K562 (cell line): ENCODE measurements around the gene PPL. TPM values are rescaled to one million over a fixed set of nuclear protein-coding genes. Genes with fewer than 3 reads are reported as not detected.

ENCODE experiments used
- ATAC-seq: fragments of 200-7000 bp; cut with Tn5 transposase; 3 replicates; pipeline ENCODE4 v1.9.1; 2020; ENCODE audit warnings: moderate library complexity
- BruUV-seq: library from RNA; stranded (reverse); fragments of 400-500 nt; replicated peaks from 2 replicates; lab custom pipeline; 2021; lab: Mats Ljungman, UMichigan
- CTCF ChIA-PET: fragments of 300-600 bp; formaldehyde crosslinking; extraction: SDS; loops from one replicate; lab custom pipeline; 2021; ENCODE audit warnings: low intra/inter-chr PET ratio; lab: Yijun Ruan, JAX
- POLR2A ChIA-PET: fragments of 300-600, 350-650 bp; sonication (Branson Sonifier 250); formaldehyde crosslinking; extraction: SDS; loops from one replicate; lab custom pipeline; 2021; ENCODE audit warnings: antibody characterized with exemption, inconsistent platforms; lab: Yijun Ruan, JAX
- DNase-seq, 4 experiments: peaks; one replicate each; pipeline versions ENCODE4 v3.0.0 to v3.0.0-alpha.2; 2011 to 2018; ENCODE audit warnings: low spot score in 3 of 4, mixed read lengths in 3 of 4; ENCODE audit errors: extremely low read depth in 1 of 4
- FAIRE-seq: peaks from 2 replicates; lab custom pipeline; 2011; peaks lifted over from hg19 to GRCh38; lab: Jason Lieb, UNC
- H2AFZ ChIP-seq: 2 replicates; pipeline ENCODE4 v1.6.0; 2011; ENCODE audit warnings: low read depth, low read length, control low read depth, inconsistent platforms
- H3K27ac ChIP-seq: fragments of 200-600 bp; 3 replicates; pipeline ENCODE4 v1.8.0; 2011; ENCODE audit warnings: low read depth, mild to moderate bottlenecking, control low read depth, inconsistent platforms, low read length, moderate library complexity, mixed read lengths; ENCODE audit errors: extremely low read depth
- H3K27me3 ChIP-seq, 2 experiments: fragments of 300-600 bp in 1 of 2; 2 replicates in 1 of 2; 3 replicates in 1 of 2; pipeline versions ENCODE4 v1.6.0 to v1.8.0; 2011; ENCODE audit warnings: inconsistent platforms in 2 of 2, low read length in 2 of 2, mild to moderate bottlenecking in 1 of 2, mixed read lengths in 1 of 2, moderate library complexity in 1 of 2; ENCODE audit not compliant: control insufficient read depth in 2 of 2, insufficient read depth in 2 of 2
- H3K36me3 ChIP-seq: fragments of 300-600 bp; 3 replicates; pipeline ENCODE4 v1.8.0; 2011; ENCODE audit warnings: mild to moderate bottlenecking, low read length, inconsistent platforms; ENCODE audit not compliant: control insufficient read depth, insufficient read depth
- H3K4me1 ChIP-seq, 2 experiments: fragments of 200-600 bp in 1 of 2; replicated peaks in 1 of 2; 2 replicates in 1 of 2; 3 replicates in 1 of 2; pipeline versions ENCODE4 v1.5.1 to v1.8.0; 2011; ENCODE audit warnings: inconsistent platforms in 2 of 2, low read length in 2 of 2, mild to moderate bottlenecking in 1 of 2, mixed read lengths in 1 of 2, moderate library complexity in 1 of 2; ENCODE audit not compliant: control insufficient read depth in 2 of 2, insufficient read depth in 2 of 2
- H3K4me2 ChIP-seq: 2 replicates; pipeline ENCODE4 v1.6.1; 2011; ENCODE audit warnings: low read length, control low read depth, inconsistent platforms, mixed read lengths; ENCODE audit not compliant: insufficient read depth
- H3K4me3 ChIP-seq: fragments of 200-600 bp; sonication (generic), shearing (Covaris generic); 2 replicates; pipeline ENCODE4 v1.5.1; 2016; ENCODE audit warnings: control low read depth, inconsistent platforms
- H3K79me2 ChIP-seq: fragments of 200-600 bp; 3 replicates; pipeline ENCODE4 v1.8.0; 2011; ENCODE audit warnings: low read length, inconsistent platforms; ENCODE audit not compliant: control insufficient read depth, insufficient read depth
- H3K9ac ChIP-seq, 2 experiments: 2 replicates each; pipeline versions ENCODE4 v1.6.0 to v1.6.1; 2011; ENCODE audit warnings: low read depth in 2 of 2, low read length in 2 of 2, control low read depth in 1 of 2, inconsistent platforms in 1 of 2, mild to moderate bottlenecking in 1 of 2, mixed read lengths in 1 of 2; ENCODE audit not compliant: insufficient read depth in 1 of 2
- H3K9me1 ChIP-seq: one replicate; pipeline ENCODE4 v1.6.0; 2011; ENCODE audit warnings: inconsistent platforms, mild to moderate bottlenecking, low read length, moderate library complexity; ENCODE audit not compliant: control insufficient read depth, insufficient read depth
- H3K9me3 ChIP-seq: replicated peaks from 2 replicates; pipeline ENCODE4 v1.5.1; 2011; ENCODE audit warnings: low read depth, low read length, inconsistent platforms; ENCODE audit not compliant: control insufficient read depth, insufficient read depth
- H4K20me1 ChIP-seq: replicated peaks from 2 replicates; pipeline ENCODE4 v1.6.1; 2011; ENCODE audit warnings: low read length, inconsistent platforms, mixed read lengths; ENCODE audit not compliant: control insufficient read depth, insufficient read depth
- HCFC1 ChIP-seq: IDR thresholded peaks from 2 replicates; pipeline ENCODE4 v1.6.1; 2012; ENCODE audit warnings: low read depth, low read length, improper control_type of control experiment
- HMGXB4 ChIP-seq: sonication (generic); formaldehyde crosslinking; IDR thresholded peaks from 2 replicates; pipeline ENCODE4 v1.8.1; 2023; ENCODE audit warnings: mild to moderate bottlenecking, missing genetic modification reagents
- MXI1 ChIP-seq: IDR thresholded peaks from 2 replicates; pipeline ENCODE4 v1.6.1; 2011; ENCODE audit warnings: low read depth, mild to moderate bottlenecking, improper control_type of control experiment, low read length
- NFE2 ChIP-seq: IDR thresholded peaks from 2 replicates; pipeline ENCODE4 v1.6.1; 2014; ENCODE audit warnings: antibody characterized with exemption, low read depth
- NONO ChIP-seq, 2 experiments: fragments of 200-400 bp in 1 of 2; fragments of 450-650 bp in 1 of 2; formaldehyde crosslinking in 1 of 2; IDR thresholded peaks; 2 replicates each; pipeline ENCODE4 v1.6.1; 2017; ENCODE audit warnings: low read depth in 2 of 2, mild to moderate bottlenecking in 2 of 2, moderate library complexity in 2 of 2, low read length in 1 of 2
- POLR2AphosphoS5 ChIP-seq: IDR thresholded peaks from 2 replicates; pipeline ENCODE4 v1.6.1; 2011; ENCODE audit warnings: mild to moderate bottlenecking, low read depth, low read length, moderate library complexity; ENCODE audit not compliant: control insufficient read depth, insufficient read depth
- SIN3A ChIP-seq, 2 experiments: fragments of 150-350 bp in 1 of 2; IDR thresholded peaks; 2 replicates each; pipeline ENCODE4 v1.6.1; 2011 to 2016; ENCODE audit warnings: borderline replicate concordance in 2 of 2, low read depth in 2 of 2, low read length in 2 of 2, mild to moderate bottlenecking in 2 of 2, moderate library complexity in 2 of 2; ENCODE audit not compliant: control insufficient read depth in 1 of 2
- TEAD4 ChIP-seq, 2 experiments: sonication (generic) in 1 of 2; formaldehyde crosslinking in 1 of 2; IDR thresholded peaks; 2 replicates each; pipeline versions ENCODE4 v1.6.1 to v1.8.0; 2012 to 2022; ENCODE audit warnings: borderline replicate concordance in 1 of 2, inconsistent platforms in 1 of 2, low read length in 1 of 2, mild to moderate bottlenecking in 1 of 2, missing genetic modification reagents in 1 of 2
- ZNF280B ChIP-seq: fragments of 250-450 bp; sonication (Bioruptor Pico); IDR thresholded peaks from 2 replicates; pipeline ENCODE4 v1.5.1; 2021; ENCODE audit warnings: mild to moderate bottlenecking
- WGBS: fragments of 100-300 bp; shearing (Covaris generic); methylation state at CpG from one replicate; pipeline ENCODE4 v1.1.6; 2016; ENCODE audit warnings: low coverage, mixed read lengths; ENCODE audit not compliant: insufficient coverage; ENCODE audit errors: missing lambda C conversion rate; 5-methylcytosine and 5-hydroxymethylcytosine counted together
- in situ Hi-C: fragments of 300-500 bp; cut with MboI; formaldehyde crosslinking; loops from 4 replicates; pipeline ENCODE4 v1.15.0; 2018; ENCODE audit warnings: inconsistent platforms, mixed read lengths
- intact Hi-C: fragments of 100-400 bp; cut with micrococcal nuclease; formaldehyde crosslinking; loops from 2 replicates; pipeline ENCODE4 v1.14.2; 2022
- polyA plus RNA-seq, 8 experiments: library from polyadenylated mRNA; depleted of rRNA in 4 of 8; stranded (reverse) in 5 of 8; unstranded in 3 of 8; fragments of >200 nt; fragmentation: Nextera tagmentation in 2 of 8; fragmentation: Illumina TruSeq in 1 of 8; extraction: Ambion mirVana in 2 of 8; extraction: Trizol in 1 of 8; gene quantifications; 2 replicates each; pipeline versions ENCODE4 v1.2.1 to v1.2.3, GENCODE V29; 2011 to 2014; ENCODE audit warnings: inconsistent platforms in 1 of 8, missing spikeins in 1 of 8
- total RNA-seq, 7 experiments: library from RNA; depleted of rRNA in 6 of 7; stranded (reverse); fragments of >200 nt in 6 of 7; fragmentation: Illumina TruSeq in 2 of 7; extraction: Trizol in 2 of 7; gene quantifications; 2 replicates each; pipeline versions ENCODE4 v1.2.1 to v1.2.3, GENCODE V29; 2011 to 2021; ENCODE audit warnings: low replicate concordance in 1 of 7

Gene PPL
- total and polyA plus RNA-seq, 9 of the 15 experiments (the other 6 are each of a cell fraction or from before 2014, with no cell fraction given): 0.01 to 0.15 (median 0.07) TPM; not detected in 3

- H3K9me3 ChIP-seq: no peaks in the 10 kb centered on the region
- H3K4me2 ChIP-seq: no peak overlapping the region
- H3K79me2 ChIP-seq: no peaks in the 10 kb centered on the region
- TF ChIP-seq TEAD4 (IDR thresholded peaks at IDR 0.05; ENCODE audit: low read length) (no peak), TEAD4 (CRISPR knock-in tag; IDR thresholded peaks at IDR 0.05; ENCODE audit: borderline replicate concordance) (no peak), NONO (IDR thresholded peaks at IDR 0.05; ENCODE audit: low read depth in 2 of 2, low read length in 1 of 2) (no peak), NFE2 (no peak), MXI1 (no peak), HCFC1 (no peak), ZNF280B (CRISPR knock-in tag) (no peak), SIN3A (IDR thresholded peaks at IDR 0.05; ENCODE audit: borderline replicate concordance in 2 of 2, control insufficient read depth in 1 of 2, low read depth in 2 of 2, low read length in 2 of 2) (no peak), POLR2AphosphoS5 (no peak), HMGXB4 (CRISPR knock-in tag) (no peak)
- CTCF ChIA-PET: no interaction called here
- 72% methylated on average over 12 of the region's 12 CpGs for WGBS
- no peak for DNase-seq
- in situ Hi-C loops (no loop called here), intact Hi-C loops (no loop called here)
- ATAC-seq: no peak
- peak overlapping the region in 1 of 2 experiments; percentile 41; a peak in 2 of 4 replicates for H3K9ac ChIP-seq
- FAIRE-seq: no peak
- peaks cover 5 to 16% of the 10 kb centered on the region in 2 experiments; a peak in 3 of 5 replicates for H3K27me3 ChIP-seq
- no TSS peak for BruUV-seq
- POLR2A ChIA-PET: interaction anchor here (1.0 kb wide), 1 partner anchor 26 kb away, joined by 3 read pairs; no protein-coding TSS in a partner anchor
- no peak overlapping the region for H3K27ac ChIP-seq
- H3K36me3 ChIP-seq: peaks cover 11% of the 10 kb centered on the region; the same call in 2 of the 3 replicates
- peaks cover 5 to 45% of the 10 kb centered on the region in 2 experiments; a peak in 4 of 5 replicates for H3K4me1 ChIP-seq
- no peak overlapping the region for H3K4me3 ChIP-seq
- H2AFZ ChIP-seq: no peak overlapping the region
- H4K20me1 ChIP-seq: peaks cover 12% of the 10 kb centered on the region
- H3K9me1 ChIP-seq: no peaks in the 10 kb centered on the region
Measured at GRCh38 chr16:4891886-4892216, 45.1 kb downstream of the PPL start.
